OCI-LY7 (cell line): ENCODE results near the gene CD52. TPM values are rescaled to one million over a fixed set of nuclear protein-coding genes. Genes with fewer than 3 reads are reported as not detected.
A peak's percentile ranks its signal among the peaks of the same experiment; 100 is the strongest.

Experiments
- BruUV-seq: library from RNA; stranded (reverse); fragments of 400-500 nt; replicated peaks from 2 replicates; lab custom pipeline; 2021; lab: Mats Ljungman, UMichigan
- CTCF ChIA-PET: fragments of 300-600 bp; sonication (Branson Sonifier 250); formaldehyde crosslinking; loops from one replicate; lab custom pipeline; 2022; ENCODE audit warnings: antibody characterized with exemption; ENCODE audit not compliant: unreplicated experiment; lab: Charles Lee
- POLR2A ChIA-PET: fragments of 300-600 bp; sonication (Branson Sonifier 250); formaldehyde crosslinking; loops from one replicate; lab custom pipeline; 2022; ENCODE audit warnings: antibody characterized with exemption; lab: Charles Lee
- DNase-seq: peaks from one replicate; pipeline ENCODE4 v3.0.0-alpha.2; 2015; ENCODE audit warnings: low spot score
- H2AFZ ChIP-seq: fragments of 200-600 bp; sonication (generic), shearing (Covaris generic); 2 replicates; pipeline ENCODE4 v1.6.1; 2014; ENCODE audit warnings: mild to moderate bottlenecking, antibody characterized with exemption, low read length, moderate library complexity
- H3K27ac ChIP-seq: fragments of 200-600 bp; sonication (generic); 2 replicates; pipeline ENCODE4 v1.5.1; 2014; ENCODE audit warnings: mixed run types, low read depth, mild to moderate bottlenecking, moderate library complexity, low read length, inconsistent platforms; ENCODE audit not compliant: poor library complexity, severe bottlenecking
- H3K36me3 ChIP-seq: fragments of 200-600 bp; sonication (generic); 2 replicates; pipeline ENCODE4 v1.6.1; 2014; ENCODE audit warnings: mild to moderate bottlenecking, antibody characterized with exemption, low read length, moderate library complexity, mixed read lengths; ENCODE audit not compliant: insufficient read depth
- H3K4me1 ChIP-seq: fragments of 200-600 bp; sonication (generic); 2 replicates; pipeline ENCODE4 v1.5.1; 2014; ENCODE audit warnings: mild to moderate bottlenecking, low read length; ENCODE audit not compliant: insufficient read depth, poor library complexity, severe bottlenecking
- H3K4me2 ChIP-seq: fragments of 200-600 bp; sonication (generic); 2 replicates; pipeline ENCODE4 v1.6.1; 2014; ENCODE audit warnings: mild to moderate bottlenecking, low read length
- H3K4me3 ChIP-seq: fragments of 200-600 bp; sonication (generic); 2 replicates; pipeline ENCODE4 v1.5.1; 2014; ENCODE audit warnings: mild to moderate bottlenecking, low read depth, low read length; ENCODE audit not compliant: poor library complexity, severe bottlenecking
- H3K79me2 ChIP-seq: fragments of 200-600 bp; sonication (generic); 2 replicates; pipeline ENCODE4 v1.6.1; 2016; ENCODE audit warnings: low read depth, mild to moderate bottlenecking, low read length, moderate library complexity, mixed read lengths; ENCODE audit not compliant: insufficient read depth
- H3K9me2 ChIP-seq: fragments of 200-600 bp; sonication (generic); 2 replicates; pipeline ENCODE4 v1.6.1; 2016; ENCODE audit warnings: mild to moderate bottlenecking, low read length, mixed read lengths; ENCODE audit not compliant: insufficient read depth
- H3K9me3 ChIP-seq: fragments of 200-600 bp; sonication (generic); 2 replicates; pipeline ENCODE4 v1.6.1; 2014; ENCODE audit warnings: mild to moderate bottlenecking, mixed run types, low read length, mixed read lengths
- H4K20me1 ChIP-seq: fragments of 200-600 bp; sonication (generic); 2 replicates; pipeline ENCODE4 v1.6.1; 2014; ENCODE audit warnings: mild to moderate bottlenecking, antibody characterized with exemption, low read length, moderate library complexity, mixed read lengths; ENCODE audit not compliant: insufficient read depth
- CTCF ChIP-seq: fragments of 200-600 bp; sonication (generic); conservative IDR thresholded peaks from 2 replicates; pipeline ENCODE4 v1.5.1; 2014; ENCODE audit warnings: mild to moderate bottlenecking, antibody characterized with exemption, low read length, moderate library complexity, mixed read lengths
- EZH2phosphoT487 ChIP-seq: fragments of 200-600 bp; sonication (generic); IDR thresholded peaks from 2 replicates; pipeline ENCODE4 v1.6.1; 2018; ENCODE audit warnings: low read depth, borderline replicate concordance, mild to moderate bottlenecking, mixed run types, antibody characterized with exemption, low read length, moderate library complexity, mixed read lengths
- intact Hi-C: fragments of 100-400 bp; cut with micrococcal nuclease; formaldehyde crosslinking; loops from one replicate; pipeline ENCODE4 v1.10.0; 2022; ENCODE audit not compliant: unreplicated experiment
- total RNA-seq, 2 experiments: library from RNA; depleted of rRNA in 1 of 2; stranded (reverse); fragments of >200 nt in 1 of 2; shearing (Covaris generic) in 1 of 2; gene quantifications; 2 replicates each; pipeline ENCODE4 v1.2.3, GENCODE V29; 2014 to 2022

The CD52 gene
- total RNA-seq, 2 experiments from 2014 or later, result 470 to 769 TPM

GRCh38 chr1:26288311-26288941, 29.3 kb upstream of the CD52 start:
- H3K4me2 ChIP-seq, result peak overlapping the region; percentile 81
- ChIA-PET POLR2A (interaction anchor here (0.6 to 11.0 kb wide), 9 partner anchors 8 to 1955 kb away, joined by 3 to 273 read pairs (median 4); partner anchors contain the start of genes CD52, SH3BGRL3 and UBXN11), CTCF (interaction anchor here (0.7 to 3.0 kb wide), 9 partner anchors 9 to 72 kb away, joined by 3 to 30 read pairs (median 5); partner anchors contain the start of genes CD52 and SH3BGRL3)
- peak; percentile 83 for DNase-seq
- intact Hi-C loops, result loop anchor here (5.0 kb wide), 1 partner anchor 184 kb away; the partner anchor contains the start of gene HMGN2
- H3K9me3 ChIP-seq, result no peaks in the 10 kb centered on the region
- BruUV-seq, result no TSS peak
- peak overlapping the region; percentile 98 for H3K27ac ChIP-seq
- no peaks in the 10 kb centered on the region for H3K9me2 ChIP-seq
- H3K36me3 ChIP-seq, result peaks cover 22% of the 10 kb centered on the region
- no peaks in the 10 kb centered on the region for H4K20me1 ChIP-seq
- H3K4me1 ChIP-seq, result peaks cover 92% of the 10 kb centered on the region
- H3K79me2 ChIP-seq, result no peaks in the 10 kb centered on the region
- H3K4me3 ChIP-seq, result peak overlapping the region; percentile 47
- TF ChIP-seq CTCF (no peak), EZH2phosphoT487 (no peak)
- H2AFZ ChIP-seq, result no peak overlapping the region

DNA sequence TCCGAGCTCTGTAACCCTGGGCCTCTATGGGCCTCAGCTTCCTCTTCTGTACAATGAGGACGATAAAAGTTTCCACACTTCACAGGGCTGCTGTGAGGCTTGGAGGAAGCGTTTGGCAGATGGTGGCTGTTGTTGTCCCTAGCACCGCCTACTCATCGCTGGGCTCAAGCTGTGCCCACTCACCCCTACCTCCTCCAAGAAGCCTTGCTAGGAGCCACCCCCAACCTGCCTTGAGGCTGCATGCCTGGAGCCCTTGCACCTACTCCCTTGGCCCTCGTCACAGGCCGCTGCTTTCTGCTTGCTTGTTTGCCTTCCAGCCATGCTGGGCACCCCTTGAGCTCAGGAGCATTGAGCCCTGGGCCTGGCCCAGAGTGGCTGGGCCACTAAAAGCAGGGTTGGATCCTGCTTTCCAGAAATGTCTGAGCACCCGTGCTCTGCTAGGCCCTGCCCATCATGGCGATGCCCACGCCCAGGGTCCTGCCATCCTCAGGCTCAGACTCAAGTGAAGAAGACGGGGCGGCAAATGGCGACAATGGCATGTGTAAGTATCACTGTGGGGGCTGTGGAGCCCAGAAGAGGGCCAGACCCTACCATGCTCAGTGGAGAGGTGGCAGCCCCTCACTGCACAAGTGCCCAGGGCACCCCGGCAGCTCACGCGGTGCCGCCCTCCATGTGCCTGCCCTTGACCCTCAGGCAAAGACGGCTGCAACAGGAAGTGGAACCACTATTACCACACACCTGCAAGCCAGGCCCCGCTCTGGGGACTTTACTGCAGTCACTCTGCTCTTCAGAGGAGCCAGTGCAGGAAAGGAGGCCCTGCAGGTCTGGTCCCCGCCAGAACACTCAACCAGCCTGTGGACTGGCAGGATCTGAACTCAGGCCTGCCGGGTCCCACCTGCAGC, 28.3 kb upstream of the CD52 start:
- TF ChIP-seq CTCF (no peak), EZH2phosphoT487 (no peak)

More for the DNA sequence above, 28.3 kb upstream of the CD52 start:
- Histone ChIP-seq H3K4me1 (peaks cover 88% of the 10 kb centered on the region), H3K36me3 (peaks cover 31% of the 10 kb centered on the region), H3K79me2 (no peaks in the 10 kb centered on the region), H3K4me3 (peak overlapping the region; percentile 38), H3K4me2 (peak overlapping the region; percentile 81), H4K20me1 (no peaks in the 10 kb centered on the region), H3K9me3 (no peaks in the 10 kb centered on the region), H3K9me2 (no peaks in the 10 kb centered on the region), H2AFZ (no peak overlapping the region), H3K27ac (peak overlapping the region; percentile 98)
- ChIA-PET CTCF (interaction anchor here (0.9 to 3.0 kb wide), 7 partner anchors 10 to 32 kb away, joined by 3 to 30 read pairs (median 15); partner anchors contain the start of genes CD52 and SH3BGRL3), POLR2A (interaction anchor here (0.6 to 11.0 kb wide), 11 partner anchors 9 to 1954 kb away, joined by 3 to 273 read pairs (median 4); partner anchors contain the start of genes CD52, SH3BGRL3 and UBXN11)
- intact Hi-C loops, result loop anchor here (1.0 to 5.0 kb wide), 3 partner anchors 18 to 183 kb away; partner anchors contain the start of gene HMGN2
- no TSS peak for BruUV-seq
- DNase-seq, result peak; percentile 98
